ENCODE data around the gene TTPAL. TPM values are rescaled to one million over a fixed set of nuclear protein-coding genes. Genes with fewer than 3 reads are reported as not detected.

Gene TTPAL
- total and polyA plus RNA-seq, 7 donors, result 1.2 to 8.4 (median 4.5) TPM

DNA sequence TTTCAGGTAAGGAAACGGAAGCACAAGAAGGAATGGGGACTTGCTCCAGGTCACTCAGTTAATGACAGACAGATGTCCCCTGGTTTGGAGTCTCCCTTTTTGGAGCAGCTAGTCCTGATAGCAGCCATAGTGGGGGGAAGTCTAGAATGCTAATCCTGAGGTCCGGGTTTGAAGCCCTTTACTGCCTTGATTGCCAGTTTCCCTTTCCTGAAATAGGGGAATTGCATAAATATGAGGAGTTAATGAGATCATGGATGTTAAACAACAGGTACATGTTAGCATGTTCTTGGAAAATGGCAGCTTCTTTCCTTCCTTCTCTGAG lies 341 bp upstream of the TTPAL start:
- ATAC-seq, result peak in 2 of 4 donors; percentile 7 to 17

DNA sequence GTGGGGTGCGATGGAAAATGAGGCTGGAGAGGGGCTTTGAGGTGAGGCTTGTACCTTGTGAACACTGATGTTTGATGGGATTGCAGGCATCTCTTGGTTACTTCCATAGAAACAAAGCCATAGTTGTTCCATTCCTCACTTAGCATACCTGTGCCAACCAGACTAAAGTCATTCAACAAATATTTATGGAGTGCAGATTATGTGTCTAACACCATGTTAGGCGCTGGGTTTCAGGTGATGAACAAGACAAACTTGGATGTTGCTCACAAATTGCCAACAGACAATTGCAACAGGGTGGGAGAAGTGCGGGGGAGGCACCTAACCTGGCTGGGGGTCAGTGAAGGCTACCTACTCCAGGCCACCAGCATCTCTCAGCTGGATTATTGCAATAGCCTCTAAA lies 1.5 kb downstream of the TTPAL start:
- intact Hi-C loops (cut with DNase I), result loop anchor here (5.0 to 10.0 kb wide), 3 partner anchors 262 to 362 kb away; partner anchors contain the start of gene OSER1 (in 2 of the 2)
- 69 to 84% (median 81%) methylated on average over 3 of the region's 3 CpGs for WGBS, 3 donors
- Histone ChIP-seq H3K36me3 (ENCODE audit: insufficient read depth in 1 of 2, low read depth in 1 of 2) (peaks cover 3 to 26% of the 10 kb centered on the region in 2 donors), H3K27me3 (ENCODE audit: insufficient read depth in 3 of 3, low read length in 2 of 3) (no peaks in the 10 kb centered on the region), H3K9me3 (no peaks in the 10 kb centered on the region), H3K4me1 (peaks cover 18% of the 10 kb centered on the region), H3K4me3 (no peak overlapping the region), H3K27ac (peak overlapping the region; percentile 95)
- DNase-seq, result no peak
- no peak for TF ChIP-seq CTCF (IDR thresholded peaks at IDR 0.05)
- ATAC-seq, result peak in 1 of 4 donors; percentile 14

More for the DNA sequence above, 341 bp upstream of the TTPAL start:
- TF ChIP-seq CTCF (IDR thresholded peaks at IDR 0.05), result no peak
- WGBS, 3 donors, result 2 to 16% (median 6%) methylated on average over 2 of the region's 2 CpGs
- peak overlapping the region; percentile 90 for H3K4me3 ChIP-seq
- DNase-seq, result no peak
- H3K27me3 ChIP-seq (ENCODE audit: insufficient read depth in 3 of 3, low read length in 2 of 3), result no peaks in the 10 kb centered on the region
- H3K36me3 ChIP-seq (ENCODE audit: insufficient read depth in 1 of 2, low read depth in 1 of 2), result peaks cover 0 to 8% of the 10 kb centered on the region in 2 donors
- no peaks in the 10 kb centered on the region for H3K9me3 ChIP-seq
- intact Hi-C loops (cut with DNase I), result loop anchor here (1.0 to 10.0 kb wide), 4 partner anchors 135 to 361 kb away; partner anchors contain the start of gene OSER1 (in 2 of the 2)
- H3K4me1 ChIP-seq, result peaks cover 18% of the 10 kb centered on the region
- H3K27ac ChIP-seq, result peak overlapping the region; percentile 95

DNA sequence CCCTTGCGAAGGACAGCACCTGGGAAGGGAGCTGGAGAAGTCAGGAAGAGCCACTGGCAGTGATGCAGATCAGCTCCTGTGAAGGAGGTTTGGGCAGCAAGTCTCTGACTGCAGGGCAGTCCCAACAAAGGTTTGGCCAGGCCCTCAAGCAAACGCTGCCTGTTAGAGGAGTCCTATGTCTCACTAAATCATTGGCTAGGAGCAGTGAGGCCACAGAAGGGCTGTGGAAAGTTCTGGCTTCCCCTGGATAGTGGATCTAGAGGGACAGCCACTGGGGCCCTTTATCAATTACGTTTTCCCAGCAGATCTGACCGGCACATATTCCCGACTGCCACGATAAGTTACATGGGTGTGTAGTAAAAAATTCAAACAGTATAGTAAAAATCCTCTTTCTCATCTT lies 2.5 kb downstream of the TTPAL start:
- Histone ChIP-seq H3K4me3 (no peak overlapping the region), H3K36me3 (ENCODE audit: insufficient read depth in 1 of 2, low read depth in 1 of 2) (peaks cover 3 to 36% of the 10 kb centered on the region in 2 donors), H3K27me3 (ENCODE audit: insufficient read depth in 3 of 3, low read length in 2 of 3) (no peaks in the 10 kb centered on the region), H3K9me3 (no peaks in the 10 kb centered on the region), H3K27ac (no peak overlapping the region), H3K4me1 (peaks cover 18% of the 10 kb centered on the region)
- WGBS, 3 donors, result 74 to 80% (median 76%) methylated on average over 6 of the region's 6 CpGs
- DNase-seq, result no peak
- ATAC-seq, result no peak
- TF ChIP-seq CTCF (IDR thresholded peaks at IDR 0.05), result no peak
- intact Hi-C loops (cut with DNase I), result loop anchor here (5.0 to 10.0 kb wide), 3 partner anchors 263 to 363 kb away; partner anchors contain the start of gene OSER1 (in 2 of the 2)

DNA sequence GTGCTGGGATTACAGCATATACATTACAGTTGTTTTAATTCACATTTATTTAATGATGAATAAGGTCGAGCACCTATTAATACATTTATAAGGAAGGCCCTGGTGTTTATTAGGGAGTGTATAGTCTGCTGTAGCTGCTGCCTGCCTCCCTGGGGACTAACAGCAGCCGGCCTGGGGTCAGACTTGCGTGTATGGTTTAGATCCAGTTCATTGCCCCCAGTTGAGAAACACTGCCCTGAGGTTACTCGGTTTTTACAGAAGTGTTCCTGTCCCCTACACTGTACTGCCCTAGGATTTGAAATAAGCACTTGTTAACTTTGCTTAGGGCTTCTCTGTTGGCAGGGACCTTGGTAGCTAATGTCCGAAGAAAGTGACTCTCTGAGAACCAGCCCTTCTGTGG lies 4.0 kb downstream of the TTPAL start:
- Histone ChIP-seq H3K27me3 (ENCODE audit: insufficient read depth in 3 of 3, low read length in 2 of 3) (no peaks in the 10 kb centered on the region), H3K4me3 (no peak overlapping the region), H3K36me3 (ENCODE audit: insufficient read depth in 1 of 2, low read depth in 1 of 2) (peaks cover 5 to 50% of the 10 kb centered on the region in 2 donors), H3K4me1 (peaks cover 18% of the 10 kb centered on the region), H3K9me3 (no peaks in the 10 kb centered on the region), H3K27ac (no peak overlapping the region)
- 75 to 83% (median 80%) methylated on average over 5 of the region's 5 CpGs for WGBS, 3 donors
- intact Hi-C loops (cut with DNase I), result loop anchor here (5.0 to 10.0 kb wide), 3 partner anchors 265 to 365 kb away; partner anchors contain the start of gene OSER1 (in 2 of the 2)
- no peak for DNase-seq
- ATAC-seq, result no peak
- TF ChIP-seq CTCF (IDR thresholded peaks at IDR 0.05), result no peak

DNA sequence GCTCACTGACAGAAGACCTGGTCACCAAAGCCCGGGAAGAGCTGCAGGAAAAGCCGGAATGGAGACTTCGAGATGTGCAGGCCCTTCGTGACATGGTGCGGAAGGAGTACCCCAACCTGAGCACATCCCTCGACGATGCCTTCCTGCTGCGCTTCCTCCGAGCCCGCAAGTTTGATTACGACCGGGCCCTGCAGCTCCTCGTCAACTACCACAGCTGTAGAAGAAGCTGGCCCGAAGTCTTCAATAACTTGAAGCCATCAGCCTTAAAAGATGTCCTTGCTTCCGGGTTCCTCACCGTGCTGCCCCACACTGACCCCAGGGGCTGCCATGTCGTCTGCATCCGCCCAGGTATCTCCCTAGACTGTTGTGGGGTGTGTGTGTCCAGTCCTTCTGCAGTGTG lies 4.4 kb downstream of the TTPAL start:
- intact Hi-C loops (cut with DNase I), result no loop called here
- 93 to 96% (median 94%) methylated on average over 18 of the region's 18 CpGs for WGBS, 3 donors
- Histone ChIP-seq H3K9me3 (no peaks in the 10 kb centered on the region), H3K36me3 (ENCODE audit: insufficient read depth in 1 of 2, low read depth in 1 of 2) (peaks cover 5 to 54% of the 10 kb centered on the region in 2 donors), H3K4me3 (no peak overlapping the region), H3K4me1 (peaks cover 17% of the 10 kb centered on the region), H3K27ac (no peak overlapping the region), H3K27me3 (ENCODE audit: insufficient read depth in 3 of 3, low read length in 2 of 3) (no peaks in the 10 kb centered on the region)
- ATAC-seq (no peak), DNase-seq (no peak)
- TF ChIP-seq CTCF (IDR thresholded peaks at IDR 0.05), result no peak

Measured in psoas muscle (tissue), 8 donors.